Jurkat, Clone E6-1 (cell line): ENCODE data around the gene PRRT1B.
"Not testable (repeated sequence)": the region's sequence is repeated elsewhere in the genome, so short reads cannot be mapped to it uniquely, and the experiment has no call there.

ENCODE experiments used
- DNase-seq: peaks from one replicate; pipeline ENCODE4 v3.0.0-alpha.2; 2011; ENCODE audit warnings: low read depth, low spot score
- H3K4me3 ChIP-seq: 2 replicates; pipeline ENCODE4 v1.5.1; 2011; ENCODE audit warnings: mild to moderate bottlenecking, low read length, control low read depth, moderate library complexity

Gene PRRT1B

GRCh38 chr9:131543141-131543540 lies 2.2 kb upstream of the PRRT1B start:
- DNase-seq: no peak
- H3K4me3 ChIP-seq: no peak overlapping the region

- no peak for DNase-seq
- no peak overlapping the region for H3K4me3 ChIP-seq
These were observed 538 bp downstream of the PRRT1B start for GRCh38 chr9:131545786-131546335.

GRCh38 chr9:131546336-131547084 lies 1.2 kb downstream of the PRRT1B start:
- H3K4me3 ChIP-seq: no peak overlapping the region
- DNase-seq: no peak

- not testable (repeated sequence) for DNase-seq, H3K4me3 ChIP-seq
These were observed 3.9 kb downstream of the PRRT1B start for GRCh38 chr9:131549186-131549585.

- not testable (repeated sequence) for H3K4me3 ChIP-seq, DNase-seq
These were observed 5.1 kb downstream of the PRRT1B start for GRCh38 chr9:131550465-131550864.

GRCh38 chr9:131552030-131552429 lies 6.7 kb downstream of the PRRT1B start:
- no peak for DNase-seq

GRCh38 chr9:131554087-131554842 lies 8.9 kb downstream of the PRRT1B start:
- peak; percentile 51 for DNase-seq
- no peak overlapping the region for H3K4me3 ChIP-seq

More at GRCh38 chr9:131552030-131552429, 6.7 kb downstream of the PRRT1B start:
- no peak overlapping the region for H3K4me3 ChIP-seq

- no peak for DNase-seq
These were observed 9.6 kb downstream of the PRRT1B start for GRCh38 chr9:131554843-131555351.

GRCh38 chr9:131555841-131556673 lies 10.7 kb downstream of the PRRT1B start:
- H3K4me3 ChIP-seq: no peak overlapping the region
- no peak for DNase-seq

More at GRCh38 chr9:131554843-131555351, 9.6 kb downstream of the PRRT1B start:
- H3K4me3 ChIP-seq: no peak overlapping the region

- DNase-seq: no peak
These were observed 12.7 kb downstream of the PRRT1B start for GRCh38 chr9:131557855-131558548.

GRCh38 chr9:131559421-131560000 lies 14.2 kb downstream of the PRRT1B start:
- DNase-seq: peak; percentile 32
- no peak overlapping the region for H3K4me3 ChIP-seq

More at GRCh38 chr9:131557855-131558548, 12.7 kb downstream of the PRRT1B start:
- no peak overlapping the region for H3K4me3 ChIP-seq

GRCh38 chr9:131562032-131562959 lies 17.0 kb downstream of the PRRT1B start:
- no peak overlapping the region for H3K4me3 ChIP-seq
- no peak for DNase-seq

- DNase-seq: no peak
- no peak overlapping the region for H3K4me3 ChIP-seq
These were observed 20.0 kb downstream of the PRRT1B start for GRCh38 chr9:131565369-131565768.

- H3K4me3 ChIP-seq: no peak overlapping the region
- DNase-seq: no peak
These were observed 20.8 kb downstream of the PRRT1B start for GRCh38 chr9:131566158-131566557.

GRCh38 chr9:131567910-131568309 lies 22.6 kb downstream of the PRRT1B start:
- no peak for DNase-seq
- H3K4me3 ChIP-seq: no peak overlapping the region

- DNase-seq: no peak
- H3K4me3 ChIP-seq: no peak overlapping the region
These were observed 29.7 kb downstream of the PRRT1B start for GRCh38 chr9:131574730-131575640.
